HG02642 (cell line): ENCODE data around the gene PPM1L.
A peak's percentile ranks its signal among the peaks of the same experiment; 100 is the strongest.
"Not testable (repeated sequence)": the region's sequence is repeated elsewhere in the genome, so short reads cannot be mapped to it uniquely, and the experiment has no call there.

ENCODE experiments used
- ATAC-seq: cut with Tn5 transposase; IDR thresholded peaks from one replicate; pipeline ENCODE4 v1.9.1; 2021; ENCODE audit warnings: mild to moderate bottlenecking; ENCODE audit not compliant: unreplicated experiment, poor library complexity

Gene PPM1L

GRCh38 chr3:160973067-160973809 is 217.2 kb downstream of the PPM1L start:
- no peak for ATAC-seq

GRCh38 chr3:160977773-160978172 is 221.7 kb downstream of the PPM1L start:
- no peak for ATAC-seq

DNA sequence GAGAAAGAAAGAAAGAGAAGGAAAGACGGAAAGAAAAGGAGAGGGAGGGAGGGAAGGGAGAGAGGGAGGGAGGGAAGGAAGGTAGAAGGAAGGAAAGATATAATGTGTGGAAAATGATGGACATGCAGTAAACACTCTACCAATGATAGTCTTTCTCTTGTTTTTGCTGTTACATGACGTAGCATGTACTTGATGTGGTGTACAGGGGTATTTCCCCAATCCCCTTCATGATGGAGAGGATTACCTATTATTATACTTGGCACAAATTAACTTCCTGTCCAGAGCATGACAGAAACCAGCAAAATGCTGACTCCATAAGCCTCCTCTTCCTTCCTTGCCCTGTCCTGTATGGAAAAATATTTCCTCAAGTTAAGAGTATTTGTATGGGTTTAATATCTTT is 224.7 kb downstream of the PPM1L start:
- peak; percentile 63 for ATAC-seq

DNA sequence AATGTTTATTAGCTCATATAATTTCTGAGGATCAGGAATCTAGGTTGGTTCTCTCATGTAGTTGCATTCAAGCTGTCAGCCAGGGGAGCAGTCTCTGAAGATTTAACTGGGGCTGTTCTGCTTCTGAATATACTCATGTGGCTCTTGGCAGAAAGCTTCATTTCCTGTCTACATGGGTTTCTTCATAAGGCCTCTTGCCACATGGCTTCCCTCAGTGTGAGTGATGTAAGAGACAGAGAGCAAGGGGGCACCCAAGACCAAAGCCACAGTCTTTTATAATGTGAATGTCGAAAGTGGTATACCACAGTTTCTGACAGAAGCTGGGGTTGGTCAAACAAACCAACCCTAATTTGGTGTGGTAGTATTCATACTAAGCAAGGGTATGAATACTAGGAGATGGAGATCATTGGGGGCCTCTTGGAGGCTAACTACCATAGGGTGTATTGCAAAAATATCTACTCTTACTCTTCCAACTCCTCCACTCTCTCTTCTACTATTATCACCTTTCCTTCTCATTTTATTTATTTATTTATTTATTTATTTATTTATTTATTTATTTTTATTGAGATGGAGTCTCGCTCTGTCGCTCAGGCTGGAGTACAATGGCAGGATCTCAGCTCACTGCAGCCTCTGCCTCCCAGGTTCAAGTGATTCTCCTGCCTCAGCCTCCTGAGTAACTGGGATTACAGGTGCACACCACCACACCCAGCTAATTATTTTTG is 225.3 kb downstream of the PPM1L start:
- peak; percentile 94 for ATAC-seq

DNA sequence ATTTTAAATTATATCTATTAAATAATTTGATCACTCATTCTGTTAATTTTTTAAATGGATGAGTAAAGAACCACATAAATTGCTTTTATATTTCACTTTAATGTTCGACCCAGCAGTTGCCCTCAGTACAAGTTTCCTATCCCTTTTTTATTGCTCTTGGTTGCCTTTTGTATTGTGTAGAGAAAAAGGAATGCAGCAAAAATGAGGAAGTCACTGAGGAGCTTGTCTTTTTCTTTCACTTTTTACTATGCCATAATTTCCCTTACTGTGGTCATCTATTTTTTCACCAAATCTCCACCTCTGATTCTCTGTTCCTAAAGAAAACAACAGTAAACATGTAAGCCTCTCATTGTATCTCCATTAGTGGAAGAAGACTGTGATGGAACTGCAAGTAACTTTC is 226.5 kb downstream of the PPM1L start:
- no peak for ATAC-seq

- ATAC-seq, result not testable (repeated sequence)
These were observed 227.9 kb downstream of the PPM1L start for GRCh38 chr3:160983900-160984299.

DNA sequence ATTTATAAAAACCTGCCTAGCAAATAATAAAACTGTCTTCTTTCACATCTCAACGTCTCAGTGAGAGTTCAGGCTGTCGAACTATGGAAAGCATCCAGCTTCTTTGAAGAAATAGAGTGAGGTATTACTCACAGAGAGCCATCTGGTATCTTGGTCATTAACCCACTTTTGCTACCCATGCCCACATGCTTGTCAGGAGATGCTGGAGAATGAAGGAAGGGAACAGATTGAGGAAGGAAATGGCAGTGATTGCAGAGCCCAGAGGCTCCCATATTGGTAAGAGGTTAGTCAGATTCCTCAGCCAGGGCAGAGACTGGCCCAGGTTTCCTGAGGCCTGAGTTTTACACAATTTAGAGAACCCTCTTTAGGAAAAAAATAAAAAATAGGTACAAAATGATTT is 230.0 kb downstream of the PPM1L start:
- no peak for ATAC-seq

DNA sequence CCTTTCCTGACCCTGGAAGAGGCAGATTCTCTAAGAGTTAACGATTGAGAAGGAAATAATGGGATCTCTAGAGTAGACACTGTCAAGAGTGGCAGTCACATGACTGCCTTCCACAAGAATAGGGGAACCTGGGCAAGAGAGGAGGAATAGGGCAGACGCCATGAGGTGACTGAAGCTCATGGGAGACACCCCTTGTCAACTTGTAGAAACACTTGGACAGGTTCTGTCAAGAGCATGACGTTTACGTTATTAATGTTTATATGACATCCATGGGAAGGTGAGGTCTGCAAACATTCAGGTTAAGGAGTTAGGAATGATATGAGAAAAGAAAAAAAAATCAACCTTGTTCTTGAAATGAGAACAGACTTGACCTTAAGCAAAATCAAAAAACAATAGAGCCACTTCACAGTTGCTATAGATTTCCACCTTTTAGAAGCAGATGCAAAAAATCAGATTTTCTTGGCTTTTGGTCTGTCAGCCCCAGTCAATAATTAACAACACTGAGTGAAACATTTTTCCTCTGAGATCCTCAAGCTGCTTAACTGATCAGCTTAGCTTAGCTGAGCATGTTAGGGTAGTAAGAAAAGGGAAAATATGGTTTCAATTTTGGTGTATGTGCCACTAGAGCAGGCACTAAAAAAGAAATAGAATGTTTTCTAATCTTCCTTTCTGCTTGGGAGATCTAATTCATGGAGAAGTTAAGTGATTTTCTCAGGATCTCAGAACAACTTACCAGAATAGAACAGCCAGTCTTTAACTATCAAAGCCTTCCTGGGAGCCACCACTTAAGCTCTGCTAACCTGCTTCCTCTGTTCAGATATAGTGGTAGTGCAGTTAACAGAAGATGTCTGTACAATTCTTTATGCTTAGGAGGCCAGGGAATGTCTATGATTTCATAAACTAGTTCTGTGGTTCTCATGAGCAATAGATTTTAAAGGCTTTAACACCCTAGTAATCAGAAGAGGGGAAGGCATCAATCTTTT is 232.2 kb downstream of the PPM1L start:
- peak; percentile 45 for ATAC-seq

- no peak for ATAC-seq
These were observed 234.4 kb downstream of the PPM1L start for GRCh38 chr3:160990446-160990845.

DNA sequence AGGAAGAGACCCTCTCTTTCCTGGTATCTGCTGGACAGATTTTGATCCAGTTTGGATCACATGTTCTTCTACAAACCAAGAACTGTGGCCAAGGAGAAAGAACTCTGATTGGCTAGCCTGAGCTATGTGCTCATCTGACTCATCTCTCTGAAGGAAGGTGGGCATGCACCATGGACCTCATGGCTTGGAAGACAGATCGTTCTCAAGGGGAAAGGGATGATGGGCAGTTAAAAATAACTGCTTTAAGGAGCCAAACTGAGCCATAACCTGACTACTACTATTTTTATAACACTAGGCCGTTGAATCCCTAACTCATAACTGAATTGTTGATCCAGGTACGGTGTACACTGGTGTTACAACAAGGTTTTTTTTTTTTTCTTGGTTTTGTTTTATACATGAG is 236.7 kb downstream of the PPM1L start:
- no peak for ATAC-seq

DNA sequence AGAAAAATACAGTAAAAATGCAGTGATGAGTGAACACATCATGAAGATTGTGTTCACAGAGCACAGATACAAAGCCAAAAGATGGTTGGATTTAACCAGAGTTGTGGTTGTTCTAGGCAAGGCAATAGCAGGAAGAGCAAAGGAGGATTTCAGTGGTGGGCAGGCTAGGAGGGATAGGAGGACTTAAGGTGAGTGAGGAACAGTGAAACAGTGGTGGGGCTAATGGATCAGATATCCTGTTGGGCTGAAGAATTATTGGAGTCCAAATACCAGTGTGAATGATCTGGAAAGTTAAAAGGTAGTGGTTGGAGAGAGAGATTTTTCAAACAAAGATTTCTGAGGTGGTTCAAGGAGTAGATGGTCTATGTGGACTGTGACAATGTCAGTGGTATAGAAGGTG is 240.8 kb downstream of the PPM1L start:
- ATAC-seq, result no peak

- no peak for ATAC-seq
These were observed 242.6 kb downstream of the PPM1L start for GRCh38 chr3:160998581-160998980.

- no peak for ATAC-seq
These were observed 243.2 kb downstream of the PPM1L start for GRCh38 chr3:160999274-160999673.

GRCh38 chr3:161008086-161008485 is 252.1 kb downstream of the PPM1L start:
- ATAC-seq, result no peak

- ATAC-seq, result not testable (repeated sequence)
These were observed 254.1 kb downstream of the PPM1L start for GRCh38 chr3:161010151-161010550.

GRCh38 chr3:161014843-161015749 is 259.1 kb downstream of the PPM1L start:
- ATAC-seq, result no peak

GRCh38 chr3:161016417-161017313 is 260.6 kb downstream of the PPM1L start:
- ATAC-seq, result no peak

GRCh38 chr3:161017971-161018370 is 261.9 kb downstream of the PPM1L start:
- ATAC-seq, result no peak

DNA sequence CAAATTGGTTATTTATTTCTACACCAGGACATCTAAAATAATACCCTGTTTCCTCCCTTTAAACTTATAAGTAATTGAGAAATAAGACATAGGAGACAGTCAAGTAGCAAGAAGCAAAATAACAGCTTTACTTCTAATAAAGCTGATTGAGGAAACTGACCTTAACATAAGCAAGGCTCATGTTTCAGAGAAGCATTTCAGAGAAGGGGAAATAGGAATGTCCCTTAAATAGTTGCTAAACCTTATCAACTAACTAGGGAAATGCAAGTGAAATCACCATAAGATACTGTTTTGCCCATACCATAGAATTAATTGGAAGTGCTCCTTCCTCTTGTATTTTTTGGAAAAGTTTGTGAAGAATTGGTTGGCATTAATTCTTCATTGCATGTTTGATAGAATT is 264.2 kb downstream of the PPM1L start:
- ATAC-seq, result no peak
